Stimulated activated CD8-positive, alpha-beta memory T cell treated with anti-CD3 and anti-CD28 coated beads, Interleukin-7, amount 100 ng/mL, for 24 hours (primary cell): Measurements from ENCODE around the gene ADCY7.

Experiments used
- DNase-seq: peaks from one replicate; pipeline ENCODE4 v3.0.0-alpha.2; 2020; ENCODE audit warnings: low read depth

Gene ADCY7

GRCh38 chr16:50282010-50282538 is 15.7 kb downstream of the ADCY7 start:
- DNase-seq, result no peak

DNA sequence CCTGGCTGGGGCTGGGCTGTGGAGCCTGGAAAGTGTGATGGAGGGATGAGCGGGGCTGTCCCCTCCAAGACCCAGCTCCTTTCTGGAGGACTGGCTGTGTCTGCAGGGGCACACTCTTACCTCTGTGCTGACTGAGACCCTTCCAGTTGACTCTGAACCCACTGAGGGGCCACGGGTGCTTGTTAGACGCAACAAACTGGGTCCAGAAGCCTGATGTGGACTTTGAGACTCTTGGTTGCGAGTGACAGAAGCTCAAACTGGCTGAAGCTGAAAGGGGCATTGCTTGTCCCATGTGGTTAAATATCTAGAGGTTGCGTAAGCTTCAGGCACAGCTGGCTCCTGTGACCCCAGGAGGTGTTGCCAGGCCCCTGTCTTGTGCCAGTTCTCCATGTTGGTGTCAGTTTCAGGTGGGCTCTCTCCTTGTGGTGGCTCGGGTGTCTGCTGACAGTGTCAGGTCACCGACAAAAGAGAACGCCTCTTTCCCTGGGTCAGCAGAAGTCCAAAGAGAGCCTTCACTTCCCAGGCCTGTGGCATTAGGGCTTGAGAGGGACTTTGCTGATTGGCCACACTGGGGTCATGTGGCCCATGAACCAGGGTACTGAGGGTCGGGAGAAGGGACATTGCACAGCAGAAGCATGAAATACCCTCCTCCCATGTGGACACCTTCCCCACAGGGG is 16.7 kb downstream of the ADCY7 start:
- no peak for DNase-seq

DNA sequence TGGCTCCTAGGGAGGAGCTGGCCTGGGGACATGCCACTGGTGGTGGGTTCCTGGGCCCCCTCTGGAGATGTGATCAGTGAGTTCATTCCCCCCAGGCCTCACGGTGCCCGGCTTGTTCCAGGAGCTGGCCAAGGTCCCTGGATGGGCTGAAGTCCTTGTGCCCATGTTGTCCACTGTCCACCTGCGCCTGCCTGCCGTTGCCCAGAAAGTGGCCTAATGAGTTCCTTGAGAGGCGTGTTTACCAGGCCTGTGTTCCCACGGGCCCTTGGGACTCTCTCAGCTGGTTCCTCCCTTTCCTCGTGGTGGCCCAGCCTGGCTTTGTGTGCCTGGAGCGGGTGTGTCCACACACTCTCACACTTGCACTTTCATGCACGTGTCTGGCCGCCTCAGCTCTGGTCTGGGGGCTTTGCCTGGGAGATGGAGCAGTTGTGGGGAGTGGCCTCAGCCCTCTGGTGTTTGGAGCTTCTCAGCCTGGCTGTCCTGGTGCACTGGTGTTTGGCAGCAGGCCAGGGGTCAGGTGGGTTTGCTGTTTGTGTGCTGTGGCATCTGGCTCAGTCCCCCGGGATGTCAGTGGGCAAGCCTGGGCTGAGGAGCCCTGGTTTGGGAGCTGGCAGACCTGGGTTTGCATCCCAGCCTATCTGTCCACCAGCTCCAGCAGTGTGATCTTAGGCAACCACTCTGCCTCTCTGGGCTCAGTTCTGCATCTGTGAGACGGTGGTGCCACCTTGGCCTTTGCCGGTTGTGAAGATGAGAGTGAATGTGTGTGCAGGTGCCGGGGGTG is 18.0 kb downstream of the ADCY7 start:
- no peak for DNase-seq

DNA sequence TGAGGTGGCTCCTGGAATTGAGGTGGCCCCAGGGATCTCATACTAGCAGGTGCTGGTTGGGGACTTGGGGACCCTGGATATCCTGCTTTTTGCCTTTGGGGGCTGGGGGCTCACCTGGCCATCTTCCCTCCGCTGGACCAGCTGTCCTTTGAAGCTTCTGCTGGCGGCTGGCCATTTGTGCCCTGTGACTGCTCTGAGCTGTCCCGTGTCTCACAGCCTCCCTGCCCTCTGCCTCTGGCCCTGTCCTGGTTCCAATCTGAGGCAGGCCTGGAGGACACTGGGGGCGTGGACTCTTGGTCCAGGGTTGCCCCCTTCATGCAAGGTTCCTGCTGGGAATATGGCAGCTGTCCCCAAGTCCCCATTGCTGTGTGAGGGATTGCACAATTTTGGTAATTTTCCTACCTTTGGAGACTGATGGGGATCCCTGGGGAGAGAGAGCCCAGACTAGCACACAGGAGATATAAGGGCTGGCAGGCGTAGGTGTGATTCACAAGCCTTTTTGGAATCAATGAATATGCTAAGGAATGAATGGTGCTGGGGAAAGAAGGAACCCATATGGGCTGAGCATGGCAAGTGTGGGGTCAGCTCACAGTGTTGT is 19.2 kb downstream of the ADCY7 start:
- no peak for DNase-seq

GRCh38 chr16:50286681-50287080 is 20.3 kb downstream of the ADCY7 start:
- no peak for DNase-seq

GRCh38 chr16:50288026-50288425 is 21.7 kb downstream of the ADCY7 start:
- DNase-seq, result no peak

- no peak for DNase-seq
Measured at GRCh38 chr16:50288920-50289319, 22.6 kb downstream of the ADCY7 start.

DNA sequence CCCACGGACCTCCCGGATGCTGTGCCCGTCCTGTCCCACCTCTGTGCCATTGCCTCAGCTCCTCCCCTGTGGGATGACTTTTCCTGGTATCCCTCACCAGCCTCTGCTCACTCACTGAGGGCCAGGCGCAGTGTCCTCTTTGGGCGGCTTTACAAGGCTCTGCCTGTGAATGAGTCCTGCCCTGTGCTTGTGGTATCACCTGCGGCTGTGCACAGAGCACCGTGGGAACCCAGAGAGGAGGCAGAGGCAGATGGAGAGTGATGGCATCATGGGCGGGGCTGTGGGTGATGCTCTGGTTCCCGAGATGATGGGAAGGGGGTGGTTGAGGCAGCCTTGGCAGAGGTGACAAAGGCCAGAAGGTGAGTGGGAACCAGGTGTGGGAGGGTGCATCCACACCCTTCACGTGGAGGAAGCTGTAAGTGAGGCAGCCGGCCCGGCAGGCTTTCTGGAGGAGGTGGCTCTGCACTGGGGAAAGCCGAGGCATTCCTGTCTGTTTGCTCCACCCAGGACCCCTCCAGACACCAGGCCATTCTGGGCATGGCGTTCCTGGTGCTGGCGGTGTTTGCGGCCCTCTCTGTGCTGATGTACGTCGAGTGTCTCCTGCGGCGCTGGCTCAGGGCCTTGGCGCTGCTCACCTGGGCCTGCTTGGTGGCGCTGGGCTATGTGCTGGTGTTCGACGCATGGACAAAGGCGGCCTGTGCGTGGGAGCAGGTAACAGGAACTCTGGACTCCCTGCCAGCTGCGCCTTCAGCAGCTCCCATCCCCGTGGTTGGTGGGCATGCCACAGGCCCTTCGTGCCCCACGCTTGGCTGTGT is 23.8 kb downstream of the ADCY7 start:
- no peak for DNase-seq

- DNase-seq, result no peak
Measured at GRCh38 chr16:50290856-50291255, 24.5 kb downstream of the ADCY7 start.

GRCh38 chr16:50291719-50292565 is 25.6 kb downstream of the ADCY7 start:
- no peak for DNase-seq

GRCh38 chr16:50292566-50292948 is 26.2 kb downstream of the ADCY7 start:
- no peak for DNase-seq

DNA sequence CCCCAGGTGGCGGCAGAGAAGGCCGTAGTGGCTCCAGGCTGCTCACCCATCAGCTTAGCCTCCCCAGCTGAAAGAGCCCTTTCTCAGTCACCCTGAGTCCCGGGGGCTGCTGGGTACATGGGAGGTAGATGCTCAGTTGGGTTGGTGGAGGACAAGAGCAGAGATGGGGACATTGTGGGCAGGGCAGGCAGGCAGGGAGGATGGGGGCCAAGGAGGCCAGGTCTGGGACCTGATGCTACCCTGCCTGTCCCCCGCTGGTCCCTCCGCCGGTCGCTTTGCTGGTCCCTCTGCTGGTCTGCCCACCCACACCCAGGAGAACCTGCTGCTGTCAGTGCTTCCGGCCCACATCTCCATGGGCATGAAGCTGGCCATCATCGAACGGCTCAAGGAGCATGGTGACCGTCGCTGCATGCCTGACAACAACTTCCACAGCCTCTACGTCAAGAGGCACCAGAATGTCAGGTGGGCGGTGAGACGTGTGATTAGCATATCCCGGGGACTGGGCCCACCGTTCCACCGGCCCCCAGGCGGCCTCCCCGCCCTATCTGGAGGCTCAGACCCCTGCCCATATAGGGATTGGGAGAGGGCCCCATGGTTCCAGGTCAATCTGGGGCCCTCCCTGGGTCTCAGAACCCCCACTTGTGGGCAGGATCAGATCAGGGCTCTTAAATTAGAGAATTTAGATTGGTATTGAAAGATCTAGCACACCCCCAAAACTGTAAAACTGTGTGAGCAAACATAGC is 26.9 kb downstream of the ADCY7 start:
- DNase-seq, result no peak

DNA sequence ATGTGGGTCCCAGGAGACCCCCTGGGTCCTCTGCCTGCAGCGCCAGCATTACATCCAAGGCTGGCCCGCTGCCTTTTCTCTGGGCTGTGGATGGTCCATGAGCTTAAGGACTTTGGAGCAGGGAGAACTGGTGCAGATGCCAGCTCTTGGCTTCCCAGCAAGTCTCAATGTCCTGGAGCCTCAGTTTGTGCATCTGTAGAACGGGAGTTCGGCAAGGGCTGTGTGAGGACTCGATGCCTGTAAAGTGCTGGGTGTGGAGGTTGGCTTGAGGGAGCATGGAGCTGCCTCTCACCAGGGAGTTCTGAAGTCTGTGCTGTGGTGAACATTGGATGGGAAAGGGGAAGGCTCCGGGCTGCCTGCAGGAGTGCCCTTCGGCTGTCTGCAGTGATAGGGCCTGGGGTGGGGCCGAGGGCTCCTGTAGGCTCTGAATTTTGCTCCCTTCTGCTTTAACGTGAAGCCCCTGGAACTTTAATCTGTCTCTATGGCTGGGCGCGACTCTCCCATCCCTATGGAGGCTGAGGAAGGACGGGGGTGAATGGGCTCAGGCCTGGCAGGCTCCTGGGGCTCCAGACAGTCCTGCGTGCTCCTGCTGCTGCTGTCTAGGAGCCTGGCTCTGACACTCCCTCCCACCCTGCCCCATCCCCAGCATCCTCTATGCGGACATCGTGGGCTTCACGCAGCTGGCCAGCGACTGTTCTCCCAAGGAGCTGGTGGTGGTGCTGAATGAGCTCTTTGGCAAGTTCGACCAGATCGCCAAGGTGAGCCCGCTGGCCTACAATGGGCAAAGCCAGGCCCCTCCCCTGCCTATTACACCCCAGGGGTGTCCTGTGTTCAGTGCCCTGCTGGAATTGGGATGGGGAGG is 27.9 kb downstream of the ADCY7 start:
- DNase-seq, result no peak

DNA sequence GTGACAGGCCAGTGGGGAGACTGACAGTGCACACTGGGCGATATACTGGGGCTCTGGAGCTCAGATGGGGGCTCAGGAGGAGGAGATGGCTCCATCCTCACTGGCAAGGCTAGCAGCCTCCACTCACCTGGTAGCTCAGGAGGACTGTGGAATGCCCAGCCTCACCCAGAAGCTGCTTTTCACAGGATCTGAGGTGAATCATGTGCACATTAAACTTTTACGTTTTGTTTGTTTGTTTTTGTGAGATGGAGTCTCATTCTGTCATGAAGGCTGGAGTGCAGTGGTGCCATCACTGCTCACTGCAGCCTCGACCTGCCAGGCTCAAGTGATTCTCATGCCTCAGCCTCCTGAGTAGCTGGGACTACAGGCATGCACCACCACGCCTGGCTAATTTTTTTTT is 28.6 kb downstream of the ADCY7 start:
- no peak for DNase-seq

GRCh38 chr16:50295541-50296132 is 29.3 kb downstream of the ADCY7 start:
- DNase-seq, result no peak

GRCh38 chr16:50296807-50297206 is 30.5 kb downstream of the ADCY7 start:
- DNase-seq, result no peak

DNA sequence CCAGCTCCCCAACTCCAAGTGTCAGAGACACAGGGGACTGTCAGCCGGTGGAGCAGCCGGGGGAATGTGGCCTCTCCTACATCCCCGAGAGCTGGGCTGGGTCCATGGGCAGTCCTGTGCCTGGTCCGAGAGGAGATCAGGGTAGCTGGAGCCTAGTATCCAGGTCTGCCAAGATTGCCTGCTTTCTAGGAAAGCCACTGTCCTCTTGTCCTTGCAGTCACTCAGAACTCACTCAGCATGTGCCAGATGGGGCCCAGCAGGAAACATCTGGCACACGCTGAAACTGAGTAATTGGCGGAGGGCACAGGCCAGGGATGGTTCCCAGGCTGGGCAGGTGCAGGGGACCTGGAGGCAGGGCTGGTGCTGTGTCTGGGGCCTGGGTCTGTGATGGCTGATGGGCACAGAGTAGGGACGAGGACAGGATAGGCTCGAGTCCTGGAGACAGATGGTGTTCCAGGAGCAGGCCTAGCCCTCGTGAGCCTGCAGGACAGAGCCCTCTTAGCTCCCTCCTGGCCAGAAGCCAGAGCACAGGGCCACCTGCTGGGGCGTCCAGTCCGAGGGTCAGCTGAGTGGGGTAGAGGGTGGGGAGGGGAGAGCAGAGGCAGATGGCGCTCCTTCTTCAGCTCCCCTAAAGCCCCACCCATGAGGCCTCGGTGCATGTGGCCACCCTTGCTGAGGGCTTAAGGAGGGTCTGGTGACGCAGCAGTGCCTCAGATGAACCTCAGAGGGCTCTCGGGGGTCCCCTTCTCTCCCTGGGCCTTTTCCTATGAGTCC is 31.1 kb downstream of the ADCY7 start:
- no peak for DNase-seq

GRCh38 chr16:50298075-50298460 is 31.7 kb downstream of the ADCY7 start:
- DNase-seq, result no peak
